Midbrain (tissue), 1 donor: Measurements from ENCODE around the gene ZNF311.

ENCODE experiments used
- DNase-seq: peaks from one replicate; lab custom pipeline; 2025; lab: John Stamatoyannopoulos, UW

Gene ZNF311

DNA sequence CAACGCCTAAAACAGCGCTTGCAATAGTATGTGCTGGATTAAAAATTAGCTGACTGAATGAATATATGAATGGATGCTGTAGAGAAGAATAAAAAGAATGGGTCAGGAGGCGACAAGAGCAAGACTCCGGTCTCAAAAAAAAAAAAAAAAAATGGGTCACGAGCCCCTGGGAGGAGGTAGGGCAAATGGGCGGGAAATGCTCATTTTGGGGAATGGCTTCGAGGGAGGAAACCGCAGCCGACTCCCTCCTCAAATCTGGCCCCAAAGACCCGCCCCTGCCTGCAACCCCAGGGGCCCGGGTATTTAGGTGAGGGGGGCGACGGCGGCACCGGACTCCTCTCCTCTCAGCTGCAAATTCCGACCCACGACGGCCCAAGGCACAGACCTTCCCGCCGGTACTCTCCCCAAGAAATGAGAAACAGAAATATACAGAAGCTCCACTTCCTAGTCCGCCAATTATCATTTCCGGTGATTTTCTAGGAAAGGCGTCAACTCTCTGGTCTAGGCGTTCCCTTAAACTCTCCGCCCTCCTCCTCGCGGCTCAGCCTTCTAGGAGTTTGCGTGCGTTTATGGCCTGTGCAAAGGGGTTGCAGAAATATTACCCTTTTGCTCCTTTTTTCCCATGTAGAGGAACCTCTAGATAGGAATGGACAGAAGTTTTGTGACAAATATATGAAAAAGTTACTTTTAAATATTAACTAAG, at the start of gene ZNF311:
ZNF311 (minus strand) TSS at position 133 of the 703 bp plus-strand sequence. CDS start 1,361 bp downstream, outside the sequence.
- peak; percentile 56 for DNase-seq

DNA sequence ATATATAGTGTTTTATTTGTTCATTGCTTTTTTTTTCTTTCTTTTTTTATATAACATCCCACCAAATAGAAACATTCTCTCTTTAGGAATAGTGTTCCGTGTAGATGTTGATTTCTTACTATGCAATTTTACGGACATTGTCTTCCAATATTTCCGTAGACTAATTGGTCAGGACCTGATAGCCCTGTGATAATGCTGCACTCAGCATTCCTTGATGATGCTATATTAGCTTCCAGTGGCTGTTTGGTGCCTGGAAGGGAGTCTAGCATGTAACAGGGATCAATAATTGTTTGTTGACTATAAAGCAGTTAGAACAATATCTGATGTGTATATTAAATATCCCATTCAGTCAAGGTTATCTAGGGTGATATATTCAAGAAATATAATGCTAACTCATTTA, 46.6 kb upstream of the ZNF311 start:
- no peak for DNase-seq

GRCh38 chr6:29045075-29045474, 40.0 kb upstream of the ZNF311 start, which contains the start of gene OR2W1:
TSS of gene OR2W1 (minus strand) at chr6:29045175. CDS start at chr6:29045175, 0 bp downstream.
- no peak for DNase-seq

DNA sequence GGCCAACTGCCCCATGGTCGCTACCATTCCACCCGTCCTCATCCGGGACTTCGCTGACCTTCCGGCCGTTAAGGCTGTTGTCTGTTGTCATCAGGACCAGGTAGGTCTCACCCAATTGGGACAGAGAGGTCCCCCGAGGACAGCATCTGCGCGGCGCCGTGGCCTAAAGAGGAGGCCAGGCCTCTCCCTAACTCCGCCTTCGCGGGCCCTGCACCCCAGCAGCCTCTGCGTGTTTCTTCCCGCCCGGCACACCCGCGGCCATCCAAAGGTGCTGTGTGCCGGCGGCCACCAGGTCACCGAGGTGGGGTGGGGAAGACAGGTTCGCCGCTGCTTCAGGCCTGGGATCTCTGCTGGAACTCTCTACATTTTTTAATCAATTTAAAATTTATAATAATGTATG, 30.8 kb upstream of the ZNF311 start:
- DNase-seq, result no peak

DNA sequence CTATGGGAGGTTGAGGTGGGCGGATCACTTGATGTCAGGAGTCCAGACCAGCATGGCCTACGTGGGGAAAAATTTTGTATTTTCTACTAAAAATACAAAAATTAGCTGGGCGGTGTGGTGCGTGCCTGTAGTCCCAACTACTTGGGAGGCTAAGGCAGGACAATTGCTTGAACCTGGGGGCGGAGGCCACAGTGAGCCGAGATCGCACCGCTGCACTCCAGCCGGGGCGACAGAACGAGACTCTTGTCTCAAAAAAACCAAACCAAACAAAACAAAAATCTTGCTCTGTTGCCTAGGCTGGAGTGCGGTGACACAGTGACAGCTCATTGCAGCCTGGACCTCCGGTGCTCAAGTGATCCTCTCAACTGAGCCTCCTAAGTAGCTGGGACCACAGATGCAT, 23.7 kb upstream of the ZNF311 start:
- DNase-seq, result no peak

DNA sequence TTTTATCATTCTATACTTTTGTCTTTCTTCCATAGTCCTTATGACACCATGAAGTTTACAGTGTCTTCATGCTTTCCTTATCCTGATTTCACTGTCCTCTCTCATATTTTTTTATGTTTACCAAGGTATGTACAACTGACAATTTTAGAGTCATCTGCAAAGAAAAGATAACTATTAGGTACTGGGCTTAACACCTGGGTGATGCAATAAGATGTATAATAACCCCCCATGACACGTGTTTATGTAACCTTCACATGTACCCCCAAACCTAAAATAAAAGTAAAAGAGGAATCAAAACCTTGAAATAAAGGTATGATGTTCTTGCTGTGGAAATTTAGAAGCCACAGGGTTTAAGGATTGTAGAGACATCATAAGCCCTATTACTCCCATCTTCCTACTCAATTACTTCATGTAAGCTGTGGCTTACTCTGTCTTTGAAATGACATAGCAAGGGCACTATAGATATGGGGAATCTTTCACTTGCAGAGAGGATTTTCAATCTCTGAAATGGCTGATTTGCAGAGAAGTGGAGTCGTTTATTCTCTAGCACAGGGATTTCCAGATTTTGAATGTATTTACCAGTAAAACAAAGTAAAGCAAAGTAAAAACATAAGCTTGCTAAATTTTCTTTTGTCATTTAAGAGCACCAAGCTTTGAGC, 20.9 kb upstream of the ZNF311 start:
- no peak for DNase-seq

- no peak for DNase-seq
Measured at GRCh38 chr6:29021434-29021833, 16.3 kb upstream of the ZNF311 start.

DNA sequence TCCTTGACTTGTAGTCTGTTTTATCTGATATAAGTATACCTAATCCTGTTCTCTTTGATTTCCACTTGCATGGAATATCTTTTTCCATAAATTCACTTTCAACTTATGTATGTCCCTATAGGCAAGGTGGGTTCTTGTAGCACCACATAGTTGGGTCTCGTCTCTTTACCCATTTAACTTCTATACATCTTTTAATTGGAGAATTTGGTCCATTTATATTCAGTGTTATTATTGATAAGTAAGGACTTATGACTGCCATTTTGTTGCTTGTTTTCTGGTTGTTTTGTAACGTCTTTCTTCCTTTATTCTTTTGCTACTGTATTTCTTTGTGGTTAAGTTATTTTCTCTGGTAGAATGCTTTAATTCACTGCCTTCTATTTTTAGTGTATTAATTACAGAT, 14.5 kb upstream of the ZNF311 start:
- no peak for DNase-seq

- no peak for DNase-seq
Measured at GRCh38 chr6:29017428-29017802, 12.3 kb upstream of the ZNF311 start.

DNA sequence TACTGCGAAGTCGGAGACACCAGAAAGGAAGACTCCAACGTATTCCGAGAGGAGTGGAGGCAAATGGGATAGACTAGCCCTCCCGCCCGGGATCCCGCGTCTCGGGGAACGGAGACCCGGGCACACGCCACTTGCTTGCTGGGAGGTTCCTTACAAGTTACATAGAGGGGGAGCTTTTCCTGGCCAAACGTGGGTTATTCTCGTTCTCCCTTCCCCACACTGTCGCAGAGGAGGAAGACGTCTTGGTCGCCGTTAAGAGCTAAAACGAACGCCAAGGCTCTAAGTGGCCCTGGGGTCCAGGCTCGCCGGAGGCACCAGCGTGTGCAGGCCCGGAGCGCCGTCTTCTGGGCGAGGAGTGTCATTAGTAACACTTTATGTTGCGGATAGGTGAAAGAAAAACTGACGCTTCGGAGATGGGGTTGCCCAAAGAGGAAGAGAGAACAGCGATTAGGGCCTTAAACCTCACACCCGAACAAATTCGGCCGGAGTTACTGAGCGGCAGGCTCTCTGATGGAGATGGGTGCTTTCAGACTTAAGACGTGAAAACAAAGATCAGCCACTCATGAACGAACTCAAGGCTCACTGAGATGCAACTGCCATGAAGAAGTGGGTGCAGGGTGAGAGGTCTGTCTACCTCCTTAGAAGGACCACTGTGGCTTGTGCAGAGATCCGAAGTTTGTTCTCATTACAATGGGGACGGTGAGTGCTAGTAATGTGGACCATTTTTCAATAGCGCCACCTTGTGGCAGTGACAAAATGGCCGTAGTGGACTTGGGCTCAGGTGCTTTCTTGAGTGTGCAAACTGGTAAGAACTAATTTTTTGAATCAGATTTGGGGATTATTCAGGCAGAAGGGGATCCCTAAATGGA, 11.7 kb upstream of the ZNF311 start:
- peak; percentile 74 for DNase-seq

GRCh38 chr6:29014729-29015608, 9.9 kb upstream of the ZNF311 start:
- DNase-seq, result no peak

DNA sequence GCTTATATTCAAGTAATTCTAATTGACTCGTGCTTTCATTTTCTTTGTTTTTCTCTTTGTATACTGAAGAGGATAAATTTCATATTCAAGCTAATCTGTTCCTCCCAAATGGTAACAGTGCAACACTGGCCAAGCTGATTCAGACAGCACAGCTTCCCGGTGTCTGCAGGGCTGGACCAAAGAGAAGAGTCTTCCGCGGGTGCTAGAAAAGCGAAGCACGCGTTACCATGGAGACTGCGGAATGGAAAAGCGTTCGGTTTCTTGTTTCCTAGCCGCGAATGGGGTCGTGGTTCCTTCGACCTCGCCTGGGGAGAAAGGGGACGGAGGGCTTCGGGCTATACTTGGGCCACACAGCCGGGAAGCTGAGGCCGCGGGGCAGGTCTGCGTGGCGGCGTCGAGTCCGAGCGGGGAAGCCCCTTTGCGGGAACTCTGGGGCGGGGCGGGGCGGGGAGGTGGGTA, 6.2 kb upstream of the ZNF311 start:
- DNase-seq, result peak; percentile 33

- no peak for DNase-seq
Measured at GRCh38 chr6:29009358-29009757, 4.2 kb upstream of the ZNF311 start.

GRCh38 chr6:29008089-29008488, 3.0 kb upstream of the ZNF311 start:
- no peak for DNase-seq

DNA sequence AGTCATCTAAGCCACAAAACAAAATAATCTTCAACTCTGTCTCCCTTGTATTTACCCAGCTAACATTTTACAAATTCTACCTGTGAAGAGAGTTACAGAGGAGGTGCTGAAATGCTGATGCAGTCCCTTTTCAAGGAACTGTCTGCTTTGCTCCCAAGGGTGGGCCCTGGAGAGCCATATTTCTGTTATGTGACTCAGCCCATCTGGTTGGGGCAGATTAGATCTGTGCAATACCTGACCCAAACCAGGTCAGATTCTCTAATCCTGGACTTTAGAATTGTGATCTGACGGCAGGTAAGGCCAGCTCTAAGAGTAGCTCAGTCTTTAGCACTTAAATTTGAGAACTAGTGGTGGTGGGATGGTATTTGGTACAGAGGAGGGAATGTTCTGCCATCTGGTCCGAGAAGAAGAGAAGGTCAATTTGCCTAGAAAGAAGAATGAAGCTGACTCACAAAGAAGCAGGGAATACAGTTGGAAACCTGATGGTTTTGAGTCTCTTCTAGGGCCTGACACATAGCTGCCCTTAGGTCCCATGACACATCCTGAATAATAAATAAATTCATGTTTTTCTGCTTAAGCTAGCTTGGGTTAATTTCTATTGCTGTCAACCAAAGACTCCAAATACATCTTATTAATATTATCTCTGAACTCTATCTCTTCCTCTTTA, 8.1 kb downstream of the ZNF311 start:
- DNase-seq, result no peak

GRCh38 chr6:28995093-28995650, 9.9 kb downstream of the ZNF311 start:
- no peak for DNase-seq

GRCh38 chr6:28988536-28989311, 16.4 kb downstream of the ZNF311 start:
- DNase-seq, result peak; percentile 11

DNA sequence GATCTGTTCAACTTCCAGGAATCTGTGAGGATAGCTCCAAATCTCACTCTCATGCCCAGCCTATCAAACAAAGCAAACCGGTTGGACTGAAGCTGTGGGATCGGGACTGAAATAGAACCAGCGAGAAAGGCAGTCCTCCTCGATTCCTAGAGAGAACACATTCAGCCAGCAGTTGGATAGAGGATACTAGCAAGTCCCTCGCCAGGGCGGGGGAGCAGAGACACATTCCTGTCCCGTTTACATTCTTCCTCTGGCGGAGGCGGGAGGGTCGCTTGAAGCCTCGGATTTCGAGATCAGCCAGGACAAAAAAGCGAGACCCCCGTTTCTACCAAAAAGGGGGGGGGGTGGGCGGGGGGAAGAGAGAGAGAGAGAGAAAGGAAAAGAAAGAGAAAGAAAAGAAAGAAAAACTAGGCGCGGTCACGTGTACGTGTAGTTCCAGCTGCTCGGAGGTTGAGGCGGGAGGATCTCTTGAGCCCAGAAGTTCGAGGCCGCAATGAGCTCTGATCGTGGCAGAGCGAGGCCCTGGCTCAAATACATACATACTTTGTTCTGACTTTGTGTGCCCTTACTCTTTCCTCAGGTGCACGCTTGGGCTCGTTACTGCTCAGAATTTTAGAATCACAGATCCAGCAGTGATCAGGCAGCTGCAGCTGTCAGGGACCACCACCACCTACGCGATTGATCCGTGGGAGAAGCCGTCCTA, 19.5 kb downstream of the ZNF311 start:
- DNase-seq, result peak; percentile 82

GRCh38 chr6:28983838-28984237, 21.3 kb downstream of the ZNF311 start:
- no peak for DNase-seq
